COR-L47 (cell line): ENCODE data around the gene SON.
"Not testable (repeated sequence)": the region's sequence is repeated elsewhere in the genome, so short reads cannot be mapped to it uniquely, and the experiment has no call there.

Experiments used
- DNase-seq: peaks from one replicate; lab custom pipeline; 2025; lab: John Stamatoyannopoulos, UW

SON gene

GRCh38 chr21:33542640-33543504, at the start of gene SON:
Gene SON, plus strand, starts transcription at chr21:33543038. Its CDS starts 55 bp downstream, at chr21:33543093.
- peak; percentile 99 for DNase-seq

- no peak for DNase-seq
Measured at GRCh38 chr21:33493756-33494155, 49.1 kb upstream of the SON start.

GRCh38 chr21:33495743-33496142, 47.1 kb upstream of the SON start:
- no peak for DNase-seq

GRCh38 chr21:33496345-33496744, 46.5 kb upstream of the SON start:
- DNase-seq: no peak

GRCh38 chr21:33505833-33506232, 37.0 kb upstream of the SON start:
- no peak for DNase-seq

- not testable (repeated sequence) for DNase-seq
Measured at GRCh38 chr21:33507003-33507402, 35.8 kb upstream of the SON start.

GRCh38 chr21:33510826-33511225, 32.0 kb upstream of the SON start:
- no peak for DNase-seq

- no peak for DNase-seq
Measured at GRCh38 chr21:33511639-33512038, 31.2 kb upstream of the SON start.

- no peak for DNase-seq
Measured at GRCh38 chr21:33512481-33512880, 30.4 kb upstream of the SON start.

GRCh38 chr21:33514229-33514628, 28.6 kb upstream of the SON start:
- DNase-seq: no peak

- no peak for DNase-seq
Measured at GRCh38 chr21:33518899-33519298, 23.9 kb upstream of the SON start.

GRCh38 chr21:33522297-33522952, 20.4 kb upstream of the SON start:
- no peak for DNase-seq

GRCh38 chr21:33522953-33523349, 19.9 kb upstream of the SON start:
- no peak for DNase-seq

GRCh38 chr21:33531007-33531406, 11.8 kb upstream of the SON start:
- DNase-seq: no peak

GRCh38 chr21:33537212-33537611, 5.6 kb upstream of the SON start:
- no peak for DNase-seq

GRCh38 chr21:33539616-33540015, 3.2 kb upstream of the SON start:
- no peak for DNase-seq

- DNase-seq: no peak
Measured at GRCh38 chr21:33540711-33541104, 2.1 kb upstream of the SON start.

GRCh38 chr21:33541105-33541711, 1.6 kb upstream of the SON start:
- no peak for DNase-seq

- peak; percentile 85 for DNase-seq
Measured at GRCh38 chr21:33541756-33542639, 840 bp upstream of the SON start, which contains the start of gene GART. Gene GART, minus strand, starts transcription at chr21:33542117. Its CDS starts 2,802 bp downstream, at chr21:33539315.

- DNase-seq: no peak
Measured at GRCh38 chr21:33543505-33544129, 779 bp downstream of the SON start.

GRCh38 chr21:33544451-33545195, 1.8 kb downstream of the SON start:
- no peak for DNase-seq
